Effector CD4-positive, alpha-beta T cell (primary cell): ENCODE data around the gene RANBP3.

Source experiments
- DNase-seq: peaks from one replicate; pipeline ENCODE4 v3.0.0-alpha.2; 2020

Gene RANBP3

DNA sequence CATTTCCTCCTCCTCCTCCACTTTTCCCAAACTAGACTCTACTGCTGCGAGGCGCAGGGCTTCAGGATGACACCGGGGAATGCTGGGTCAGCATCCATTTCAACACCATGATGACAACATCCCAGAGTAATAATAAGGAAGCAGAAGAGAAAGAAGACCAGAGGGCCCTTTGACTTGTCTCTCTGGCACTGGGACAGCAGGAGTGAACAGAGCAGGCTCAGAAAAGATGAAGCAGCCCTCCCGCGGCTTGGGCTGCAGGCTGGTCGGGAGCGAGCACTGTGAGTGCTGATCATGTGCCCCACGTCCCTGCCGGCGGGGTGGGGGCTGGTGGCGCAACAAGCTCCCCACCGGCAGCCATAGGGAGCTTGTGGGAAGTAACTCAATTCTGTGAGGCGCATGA lies 30.5 kb downstream of the RANBP3 start:
- no peak for DNase-seq

DNA sequence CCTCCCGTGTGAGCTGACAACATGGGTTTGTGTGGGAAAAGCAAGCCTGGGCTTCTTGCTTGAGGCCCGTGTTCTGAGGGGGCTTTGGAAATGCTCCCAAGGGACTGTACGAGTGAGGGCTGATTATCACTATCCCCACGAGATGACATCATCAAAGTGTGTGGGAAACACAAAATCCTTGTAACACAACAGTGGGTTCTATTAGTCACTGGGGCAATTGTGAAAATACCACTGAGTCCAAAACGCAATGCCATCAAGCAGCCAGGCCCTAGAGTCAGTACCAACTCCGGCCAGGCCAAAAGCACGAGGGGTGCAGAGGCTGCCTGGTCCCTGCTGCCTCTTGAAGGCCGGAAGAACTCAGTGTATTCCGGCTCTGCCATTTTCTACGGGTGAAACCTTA lies 34.3 kb downstream of the RANBP3 start:
- DNase-seq: no peak

DNA sequence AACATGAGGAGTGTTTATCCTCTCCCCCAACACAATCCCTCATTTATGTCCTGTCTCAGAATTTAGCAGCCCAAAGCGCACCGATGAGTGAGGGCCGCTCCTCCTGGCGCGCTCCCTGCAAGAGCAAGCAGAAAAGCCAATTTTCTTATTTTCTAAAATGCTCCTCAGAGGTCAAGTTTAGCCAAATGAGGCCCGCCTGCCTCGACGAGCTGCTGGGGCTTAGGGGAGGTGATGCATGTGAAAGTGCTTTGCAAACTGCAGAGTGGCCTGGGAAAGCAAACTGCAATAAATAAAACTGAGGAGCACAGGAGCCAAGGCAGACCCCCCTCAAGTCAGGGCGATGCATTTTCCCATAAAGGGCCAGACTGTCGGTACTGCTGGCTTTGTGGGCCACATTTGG lies 34.9 kb downstream of the RANBP3 start:
- no peak for DNase-seq

DNA sequence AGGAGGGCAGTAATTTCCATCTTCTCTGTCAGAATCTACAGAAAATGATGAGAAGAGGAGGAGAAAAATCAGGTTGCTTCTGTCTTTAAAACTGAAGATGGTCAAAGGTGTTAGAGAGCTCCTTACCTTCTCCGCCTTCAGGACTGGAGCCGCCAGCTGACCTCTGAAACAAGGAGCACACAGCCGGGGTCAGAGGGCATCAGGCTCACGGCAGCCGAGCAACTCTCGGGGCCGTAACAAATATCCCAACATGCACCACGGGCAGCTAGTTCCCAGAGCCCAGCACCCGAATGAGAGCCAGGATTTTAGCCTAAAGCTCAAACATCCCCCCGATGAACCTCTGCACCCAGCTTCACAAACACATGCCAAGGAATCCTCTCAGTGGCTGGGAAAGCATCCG lies 36.3 kb downstream of the RANBP3 start:
- no peak for DNase-seq

DNA sequence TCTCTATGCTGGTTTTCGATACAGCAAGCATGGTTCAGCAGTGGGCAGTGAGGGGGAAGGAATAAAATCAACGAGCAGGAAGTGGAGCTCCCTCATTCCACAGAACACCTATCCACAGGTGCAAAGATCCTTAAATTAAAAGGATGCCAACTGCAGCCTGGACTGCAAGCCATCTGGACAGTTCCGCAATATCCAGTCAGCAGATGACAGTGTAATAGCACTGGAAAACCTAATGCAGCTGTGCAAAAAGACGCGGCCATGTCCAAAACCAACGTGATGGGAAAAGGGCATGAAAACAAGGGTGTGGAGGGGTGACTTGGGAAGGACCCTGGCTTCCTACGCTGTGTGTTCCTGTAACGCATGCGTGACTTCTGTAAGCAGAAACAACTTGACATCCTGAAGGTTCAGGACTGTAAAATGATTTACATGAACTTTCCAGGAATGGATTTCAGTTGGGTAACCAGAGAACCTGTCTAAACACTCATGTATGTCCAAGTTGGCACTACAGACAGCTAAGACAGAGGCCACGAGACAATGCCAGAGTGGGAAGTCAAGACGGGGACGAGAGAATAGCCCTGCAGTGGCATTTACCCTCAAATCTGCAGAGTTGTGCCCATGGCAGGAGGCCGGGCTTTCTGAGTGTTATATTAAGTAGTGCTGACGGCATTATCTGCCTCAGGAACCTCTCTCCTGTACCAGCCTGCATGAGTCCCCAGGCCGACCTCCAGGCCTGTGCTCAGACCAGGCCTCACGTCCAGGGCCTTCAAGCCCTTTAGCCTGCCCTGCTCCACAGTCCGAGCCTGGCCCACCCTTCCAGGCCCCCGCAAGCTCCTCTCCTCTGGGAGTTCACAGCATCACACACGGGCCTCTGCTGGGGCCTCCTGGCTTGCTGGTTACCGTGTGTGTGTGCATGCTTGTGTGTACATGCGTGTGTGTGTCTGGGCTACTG lies 37.4 kb downstream of the RANBP3 start:
- no peak for DNase-seq

DNA sequence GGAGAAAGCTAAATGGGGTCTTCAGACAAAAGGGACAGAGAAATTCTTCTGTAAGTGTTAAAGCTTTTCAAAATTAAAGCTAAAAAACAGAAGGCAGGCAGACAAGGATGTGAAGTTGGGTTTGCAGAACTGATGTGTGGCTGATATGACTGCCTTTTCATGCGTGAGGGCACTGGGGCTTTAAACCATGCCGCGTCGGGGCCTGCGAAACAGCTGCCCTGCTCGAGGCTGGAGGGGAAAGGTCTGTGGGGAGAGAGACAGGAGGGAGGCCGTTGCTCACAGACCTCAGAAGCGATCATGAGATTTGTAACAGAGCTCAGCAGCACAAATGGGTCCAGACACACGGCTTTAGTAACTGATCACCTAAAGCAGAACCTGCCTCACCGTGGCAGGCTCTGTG lies 40.4 kb downstream of the RANBP3 start:
- no peak for DNase-seq

DNA sequence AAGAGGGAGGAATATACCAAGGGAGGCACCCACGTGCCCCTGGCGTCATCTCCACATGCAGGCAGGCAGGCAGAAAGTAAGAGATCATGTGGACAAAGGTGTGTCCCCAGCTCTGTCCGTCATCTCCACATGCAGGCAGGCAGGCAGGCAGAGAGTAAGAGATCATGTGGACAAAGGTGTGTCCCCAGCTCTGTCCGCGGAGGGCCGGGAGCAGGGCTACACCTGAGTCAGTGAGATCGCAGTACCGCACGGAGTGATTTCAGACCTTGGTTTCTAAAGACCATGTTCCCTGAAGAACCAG lies 41.7 kb downstream of the RANBP3 start:
- no peak for DNase-seq

DNA sequence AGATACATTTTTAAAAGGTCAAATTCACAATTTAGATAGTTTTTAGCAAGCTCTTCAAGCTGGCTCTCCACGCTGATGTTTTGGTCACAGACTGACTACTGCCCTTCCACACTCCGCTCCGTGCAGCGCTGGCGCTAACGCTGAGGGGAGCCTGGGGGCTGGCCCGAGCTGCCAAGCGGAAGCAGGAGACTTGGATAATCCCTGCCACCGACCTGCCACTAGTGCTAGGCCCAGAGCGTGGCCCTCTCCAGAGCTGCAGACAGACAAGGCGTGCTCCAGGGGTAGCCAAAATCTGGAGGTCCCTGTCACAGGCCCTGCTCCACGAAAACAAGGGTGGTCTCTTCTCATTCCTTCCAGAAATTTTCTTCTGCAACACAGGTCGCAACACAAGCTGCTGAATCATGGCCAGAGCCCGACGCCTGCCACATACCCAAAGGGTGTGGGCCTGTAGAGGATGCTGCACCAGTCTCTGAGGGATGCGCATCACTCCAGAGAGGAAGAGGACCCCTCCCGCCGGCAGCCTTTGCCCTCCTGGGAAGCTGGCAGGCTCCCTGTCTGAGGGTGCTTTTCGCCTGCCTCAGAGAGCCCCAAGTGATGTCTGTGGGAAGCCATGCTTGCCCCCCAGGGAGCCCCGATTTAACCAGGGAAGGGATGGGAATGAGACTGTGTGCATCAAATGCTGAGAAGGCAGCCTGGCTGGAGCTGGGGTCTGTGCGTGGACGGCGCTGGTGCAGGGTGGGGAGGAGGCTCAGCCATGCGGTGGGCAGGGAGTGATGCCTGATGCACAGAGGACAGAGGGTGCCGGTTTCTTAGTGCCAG lies 42.3 kb downstream of the RANBP3 start:
- DNase-seq: no peak

DNA sequence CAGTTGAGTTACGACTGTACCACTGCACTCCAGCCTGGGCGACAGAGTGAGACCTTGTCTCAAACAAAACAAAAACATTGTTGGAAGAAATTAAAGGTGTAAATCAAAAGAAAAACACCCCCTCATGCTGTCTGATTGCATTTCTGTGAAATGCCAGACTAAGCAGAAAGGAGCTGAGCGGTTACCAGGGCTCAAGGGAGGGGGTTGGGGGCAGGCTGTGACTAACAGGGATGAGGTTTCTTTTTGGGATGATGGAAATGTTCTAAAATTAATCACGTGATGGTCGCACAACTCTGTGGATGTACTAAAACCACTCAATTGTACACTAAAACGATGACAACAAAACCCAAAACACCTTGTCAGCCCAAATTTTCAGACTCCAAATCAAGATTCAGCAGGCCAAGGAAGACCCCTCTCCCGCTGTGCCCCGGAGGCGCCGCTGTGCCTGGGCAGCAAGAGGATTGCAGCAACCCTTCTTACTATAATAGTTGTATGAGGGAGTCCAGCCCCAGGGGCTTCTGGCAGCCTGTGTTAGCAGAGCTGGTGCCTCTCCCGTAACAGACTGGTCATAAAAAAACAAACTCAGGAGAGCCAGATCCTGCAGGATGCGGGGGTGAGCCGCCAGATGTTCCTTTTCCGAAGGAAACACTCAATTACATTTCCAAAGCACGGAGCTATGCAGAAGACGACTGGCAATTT lies 43.0 kb downstream of the RANBP3 start:
- DNase-seq: no peak

DNA sequence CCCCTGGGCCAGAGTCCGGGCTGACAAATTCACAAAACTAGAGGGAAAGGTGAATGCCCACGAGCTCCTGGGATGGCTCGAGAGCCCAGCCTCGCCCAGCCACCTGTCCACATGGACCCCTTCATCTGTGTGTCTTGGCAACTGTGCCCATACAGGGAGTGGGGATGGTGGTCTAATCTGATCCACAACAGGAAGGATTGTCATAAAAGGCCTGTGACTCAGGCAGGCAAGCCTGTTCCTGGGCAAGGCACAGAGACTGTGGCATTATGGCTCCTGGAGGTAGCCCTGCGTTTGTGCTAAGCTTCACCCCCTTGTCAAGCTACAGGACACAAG lies 43.9 kb downstream of the RANBP3 start:
- no peak for DNase-seq

DNA sequence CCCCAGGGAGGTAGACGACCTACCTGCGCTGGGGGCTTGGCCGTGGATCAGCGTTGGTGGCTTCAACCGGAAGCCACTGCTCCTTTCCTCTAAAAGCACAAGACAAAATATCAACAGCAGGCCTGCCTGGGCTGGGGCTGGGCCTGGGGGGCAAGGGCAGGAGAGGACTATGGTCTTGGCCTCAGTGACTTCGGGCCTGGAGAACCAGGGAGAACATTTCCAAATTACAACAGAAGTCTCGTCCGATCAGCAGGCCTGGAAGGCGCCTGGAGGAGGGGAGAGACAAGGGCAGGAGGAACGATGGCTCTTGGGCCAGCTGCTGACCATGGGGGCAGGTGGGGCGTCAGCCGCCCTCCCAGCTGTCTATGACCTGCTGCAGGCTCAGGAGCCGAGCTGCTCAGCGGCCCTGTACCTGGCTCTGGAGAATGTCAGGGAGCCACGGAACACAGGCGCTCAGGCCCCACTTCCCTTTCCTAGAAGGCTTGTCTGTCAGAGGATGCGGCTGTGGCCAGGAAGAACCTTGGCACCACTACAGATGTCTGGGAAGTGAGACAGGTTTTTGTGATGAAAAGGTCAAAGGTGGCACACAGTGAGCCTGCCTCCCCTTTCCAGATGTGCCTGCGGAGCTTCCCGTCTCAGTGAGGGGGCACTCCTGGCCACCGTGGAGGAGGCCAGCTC lies 44.4 kb downstream of the RANBP3 start:
- DNase-seq: no peak

DNA sequence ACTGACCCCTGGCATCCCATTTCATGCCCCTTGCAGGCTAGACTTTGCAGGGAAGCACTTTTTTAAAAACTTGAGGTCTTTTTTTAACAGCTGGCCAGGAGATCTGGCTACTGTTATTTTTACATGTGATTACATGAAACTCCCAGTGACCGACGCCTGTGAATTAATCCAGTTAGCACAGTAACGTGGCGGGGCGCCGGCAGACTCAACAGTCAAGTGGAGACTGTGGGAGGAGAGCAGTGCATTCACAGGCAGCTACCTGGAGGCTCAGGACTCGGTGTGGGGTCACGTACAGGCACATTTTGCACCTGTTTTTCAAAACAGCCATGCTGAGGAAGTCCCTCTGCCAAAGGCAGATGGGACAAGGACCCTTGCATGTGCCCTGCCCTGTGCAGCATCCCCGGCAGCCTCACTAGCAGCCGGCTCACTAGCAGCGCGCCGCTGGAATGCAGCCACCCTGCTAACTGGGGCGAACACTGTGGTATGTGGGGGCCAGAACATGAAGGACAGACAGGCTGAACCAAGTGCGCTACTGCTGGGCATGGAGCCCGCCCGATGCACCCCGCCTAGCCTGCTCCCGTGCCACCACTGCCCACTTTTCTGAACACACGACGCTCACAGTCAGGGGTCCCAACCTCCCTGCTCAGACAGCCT lies 45.2 kb downstream of the RANBP3 start:
- DNase-seq: no peak

DNA sequence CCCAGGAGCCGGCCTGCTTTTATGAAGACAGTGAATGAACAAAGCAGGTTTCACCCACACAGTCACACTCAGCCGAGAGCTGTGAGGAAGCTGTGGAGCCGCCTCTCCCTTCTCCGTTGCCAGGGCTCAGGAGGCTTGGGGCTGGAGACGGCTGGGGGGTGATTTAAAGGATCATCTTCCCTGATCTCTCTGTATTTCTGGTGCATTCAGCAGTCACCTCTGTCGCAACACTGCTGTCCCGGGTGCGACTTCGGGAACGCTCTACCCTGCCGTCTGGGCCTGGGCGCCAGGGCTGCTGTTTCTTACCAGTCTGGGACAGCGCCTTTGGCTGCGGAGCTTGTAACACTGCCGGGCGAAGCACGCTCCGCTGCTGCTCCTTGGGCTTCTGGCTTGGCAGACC lies 45.8 kb downstream of the RANBP3 start:
- DNase-seq: no peak

DNA sequence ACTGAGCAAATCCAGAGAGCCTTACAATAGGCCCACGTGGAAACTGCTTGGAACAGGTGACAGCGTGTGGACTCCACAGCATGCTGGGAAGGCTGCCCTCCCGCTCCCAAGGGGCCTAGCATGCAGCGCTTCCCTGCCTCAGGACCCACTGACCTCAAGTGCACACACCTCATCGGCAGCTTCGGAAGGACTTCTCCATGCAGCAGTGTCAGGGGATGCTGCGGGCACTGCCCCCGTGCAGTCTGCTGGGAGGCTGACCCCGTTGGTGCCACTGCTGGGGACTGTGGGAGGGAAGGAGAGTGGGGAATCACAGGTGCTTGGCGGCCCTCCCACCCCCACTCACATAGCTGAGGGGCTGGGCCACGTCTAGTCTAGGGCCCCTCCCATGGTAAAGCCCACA lies 46.7 kb downstream of the RANBP3 start:
- no peak for DNase-seq

DNA sequence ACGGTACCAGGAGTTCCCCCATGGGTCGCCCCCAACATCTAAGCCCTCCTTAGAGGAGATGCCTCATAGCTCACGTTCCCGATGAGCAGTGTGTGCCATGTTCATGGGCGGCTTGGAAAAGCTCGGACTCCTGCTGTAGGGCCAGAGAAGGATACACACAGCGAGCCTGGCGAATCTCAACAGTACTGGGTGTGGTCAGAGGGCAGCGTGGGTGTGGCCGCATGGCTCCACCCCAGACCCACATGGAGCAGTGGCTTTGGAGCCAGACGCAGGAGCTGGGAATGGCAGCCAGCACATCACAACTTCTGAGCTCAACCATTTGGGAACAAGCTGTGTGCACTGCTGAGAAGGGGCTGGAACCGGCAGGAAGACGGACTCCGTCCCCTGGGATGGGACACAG lies 48.3 kb downstream of the RANBP3 start:
- no peak for DNase-seq

DNA sequence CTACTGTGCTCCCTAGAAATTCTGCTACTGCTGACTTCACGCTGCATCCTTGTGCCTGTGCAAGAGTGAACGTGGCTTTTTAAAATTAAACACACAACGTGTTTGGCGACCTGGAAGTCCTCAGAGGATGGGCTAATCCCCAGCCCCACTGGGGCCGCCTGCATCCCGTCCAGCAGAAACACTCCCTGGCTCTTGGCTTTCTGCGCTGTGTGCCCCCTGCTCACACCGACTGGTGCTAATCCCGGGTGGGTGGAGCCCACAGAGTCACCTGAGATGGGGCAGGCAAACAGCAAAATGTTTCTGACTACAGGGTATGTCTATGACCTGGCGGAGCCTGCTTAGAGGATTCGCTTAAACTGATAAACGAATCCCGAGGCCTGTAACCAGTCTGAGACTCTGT lies 48.8 kb downstream of the RANBP3 start:
- no peak for DNase-seq

DNA sequence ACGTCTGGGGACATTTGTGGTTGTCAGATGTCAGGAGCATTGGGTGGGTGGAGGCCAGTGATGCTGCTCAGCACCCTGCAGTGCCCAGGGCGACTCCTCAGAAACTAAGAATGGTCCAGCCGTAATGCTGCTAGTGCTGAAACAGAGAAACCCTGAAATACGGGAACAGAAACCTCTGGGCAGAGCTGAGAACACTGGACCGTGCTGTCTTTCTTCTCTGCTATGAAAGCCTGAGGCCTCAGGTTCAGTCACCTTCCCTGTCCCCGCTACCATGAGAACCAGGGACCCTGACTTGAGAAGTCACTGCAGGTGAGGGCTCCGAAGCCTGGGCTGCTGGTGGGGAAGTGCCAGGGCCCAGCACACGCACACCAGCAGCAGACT lies 50.5 kb downstream of the RANBP3 start:
- no peak for DNase-seq

DNA sequence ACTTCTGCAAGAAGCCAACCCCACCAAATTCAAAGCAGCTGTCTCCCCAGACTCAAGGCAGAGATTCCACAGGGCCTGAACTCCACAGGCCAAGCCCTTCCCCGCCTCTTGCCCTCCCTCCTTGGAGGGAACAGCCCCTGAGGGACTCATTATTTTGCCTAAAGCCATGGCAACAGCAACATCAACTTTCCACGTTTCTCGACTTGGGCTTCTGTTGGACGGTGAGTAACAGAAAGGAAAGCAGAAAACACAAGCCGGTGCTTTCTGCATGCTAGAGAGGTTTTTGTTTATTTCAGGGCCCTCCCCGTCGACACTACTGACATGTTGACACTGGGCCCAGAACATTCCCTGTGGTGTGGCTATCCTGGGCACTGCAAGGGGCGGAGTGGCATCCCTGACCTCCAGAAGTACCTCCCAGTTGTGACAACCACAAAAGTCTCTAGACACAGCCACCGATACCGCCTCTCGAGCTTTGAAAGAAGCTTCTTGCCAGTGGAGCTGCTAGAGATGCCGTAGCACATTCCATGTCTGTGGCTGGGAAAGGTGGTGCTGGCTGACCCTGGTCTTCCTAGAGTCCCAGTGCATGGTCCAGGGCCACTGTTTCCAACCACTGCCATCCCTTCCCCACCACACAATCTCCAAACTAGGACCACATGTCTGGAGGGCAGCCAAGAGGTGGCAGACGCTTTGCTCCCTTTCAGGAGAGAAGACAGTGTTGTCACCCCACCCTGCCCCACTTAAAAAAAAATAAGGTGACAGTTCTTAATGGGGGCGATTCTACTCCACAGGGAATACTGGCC lies 51.1 kb downstream of the RANBP3 start:
- no peak for DNase-seq

DNA sequence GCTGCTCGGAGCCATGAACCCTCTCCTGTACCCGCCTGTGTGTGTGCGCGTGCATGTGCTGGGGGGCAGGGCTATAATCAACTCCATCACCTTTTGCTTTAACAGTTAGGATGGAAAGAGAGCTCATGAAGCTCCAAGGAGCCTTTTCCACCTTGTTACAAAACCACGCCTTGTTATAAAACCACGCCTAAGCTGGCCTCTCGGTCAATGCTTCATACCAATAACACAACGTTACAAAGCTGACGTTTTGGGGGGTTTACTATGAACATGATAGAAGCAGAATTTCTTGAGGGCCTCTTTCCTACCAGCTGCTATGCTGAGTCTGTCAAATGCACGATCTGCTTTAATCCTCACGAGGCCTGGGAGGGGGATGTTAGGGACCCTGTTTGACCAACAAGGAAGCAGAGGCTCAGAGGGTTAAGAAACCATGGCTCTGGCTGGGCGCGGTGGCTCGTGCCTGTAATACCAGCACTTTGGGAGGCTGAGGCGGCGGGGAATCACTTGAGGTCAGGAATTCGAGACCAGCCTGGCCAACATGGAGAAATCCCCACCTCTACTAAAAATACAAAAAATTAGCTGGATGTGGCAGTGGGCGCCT lies 52.0 kb downstream of the RANBP3 start:
- DNase-seq: no peak

DNA sequence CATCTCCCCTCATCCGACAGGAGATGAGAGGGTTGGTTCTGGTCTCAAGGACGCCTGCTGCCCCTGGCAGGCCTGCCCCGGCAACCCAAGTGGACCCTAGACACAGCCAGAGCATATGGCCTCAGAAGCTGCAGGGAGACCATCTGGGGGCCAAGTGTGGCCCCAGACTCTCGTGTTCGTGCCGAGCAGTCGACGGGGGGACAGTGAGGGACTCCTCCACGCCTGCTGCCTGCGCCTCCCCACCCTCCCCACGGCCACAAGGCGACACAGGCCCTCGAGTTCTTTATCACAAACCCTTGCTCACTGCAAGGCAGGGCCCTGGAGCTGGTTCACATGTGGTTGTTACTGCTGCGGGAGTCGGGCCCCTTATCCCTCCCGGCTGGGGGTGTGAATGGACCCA lies 54.6 kb downstream of the RANBP3 start:
- DNase-seq: no peak

DNA sequence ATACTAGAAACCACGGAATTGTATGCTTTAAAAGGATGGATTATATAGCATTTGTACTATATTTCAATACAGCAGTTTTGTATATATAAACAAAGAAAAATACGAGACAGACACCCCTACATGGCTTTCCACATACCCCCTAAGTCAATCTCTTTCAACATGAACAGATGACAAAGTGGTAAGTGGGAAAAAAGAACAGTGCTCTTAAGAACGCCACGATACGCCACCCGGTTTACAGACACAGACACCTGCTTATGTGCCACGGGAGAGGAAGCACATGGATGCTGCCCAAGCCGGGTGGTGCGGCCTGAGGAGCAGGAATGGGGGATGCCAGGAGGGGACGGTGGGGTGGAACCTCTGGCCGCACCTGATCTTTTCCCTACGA lies 55.8 kb downstream of the RANBP3 start:
- DNase-seq: no peak
